Measurements from ENCODE around the gene SARM1.

SARM1 gene

DNA sequence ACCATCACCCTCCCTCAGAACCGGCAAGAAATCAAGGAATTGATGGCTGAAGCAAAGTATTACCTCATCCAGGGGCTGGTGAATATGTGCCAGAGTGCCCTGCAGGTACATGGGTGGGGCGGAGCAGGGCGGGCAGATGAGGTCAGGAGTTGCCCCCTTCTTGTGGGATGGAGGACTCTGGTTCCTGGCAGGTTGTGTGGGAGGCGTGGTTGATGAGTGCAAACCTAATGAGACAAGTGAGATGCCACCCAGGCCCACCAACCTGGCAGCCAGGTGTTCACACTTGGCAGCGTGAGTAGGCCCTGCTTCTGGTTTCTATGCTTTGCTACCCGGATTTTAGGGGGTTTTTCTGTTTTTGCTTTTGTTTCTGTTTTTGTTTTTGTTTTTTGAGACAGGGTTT, 31.1 kb upstream of the SARM1 start:
- FAIRE-seq (no peak), DNase-seq (ENCODE audit: low spot score) (no peak)

DNA sequence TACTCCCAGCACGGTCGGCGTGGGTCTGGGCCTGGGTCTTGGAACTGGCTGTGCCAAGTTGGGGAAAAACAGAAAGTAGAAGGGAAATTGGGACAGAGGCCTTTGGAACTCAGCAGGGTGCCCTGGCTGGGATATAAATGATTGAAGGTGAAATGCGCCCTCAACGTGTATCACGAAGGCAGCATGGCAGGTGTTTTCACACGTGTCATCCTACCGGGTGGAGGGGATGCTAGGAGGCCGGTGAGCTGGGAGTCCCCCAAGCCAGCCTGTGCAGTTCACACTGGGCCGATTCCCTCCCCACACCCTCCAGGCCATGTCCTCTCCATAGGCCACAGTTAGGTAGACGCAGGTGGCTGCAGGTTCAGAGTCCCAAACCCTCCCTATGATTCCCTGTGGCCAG, 30.0 kb upstream of the SARM1 start:
- no peak for DNase-seq (ENCODE audit: low spot score)
- no peak for FAIRE-seq

DNA sequence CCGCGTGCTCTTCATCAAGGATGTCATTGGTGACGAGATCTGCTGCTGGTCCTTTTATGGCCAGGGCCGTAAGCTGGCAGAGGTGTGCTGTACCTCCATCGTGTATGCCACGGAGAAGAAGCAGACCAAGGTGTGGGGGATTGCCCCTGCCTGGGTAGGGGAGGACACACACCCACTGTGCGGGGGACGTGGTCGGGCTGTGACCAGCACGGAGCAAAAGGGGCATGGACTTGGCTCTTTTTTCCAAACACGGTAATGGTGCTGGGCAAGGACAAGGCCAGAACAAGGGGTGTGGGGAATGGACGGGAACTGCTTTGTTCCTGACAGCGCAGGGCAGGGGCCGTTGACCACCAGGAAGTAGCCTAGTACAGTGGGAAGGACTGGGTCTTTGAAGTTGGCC, 29.2 kb upstream of the SARM1 start:
- FAIRE-seq, result peak; percentile 58
- DNase-seq (ENCODE audit: low spot score), result no peak

DNA sequence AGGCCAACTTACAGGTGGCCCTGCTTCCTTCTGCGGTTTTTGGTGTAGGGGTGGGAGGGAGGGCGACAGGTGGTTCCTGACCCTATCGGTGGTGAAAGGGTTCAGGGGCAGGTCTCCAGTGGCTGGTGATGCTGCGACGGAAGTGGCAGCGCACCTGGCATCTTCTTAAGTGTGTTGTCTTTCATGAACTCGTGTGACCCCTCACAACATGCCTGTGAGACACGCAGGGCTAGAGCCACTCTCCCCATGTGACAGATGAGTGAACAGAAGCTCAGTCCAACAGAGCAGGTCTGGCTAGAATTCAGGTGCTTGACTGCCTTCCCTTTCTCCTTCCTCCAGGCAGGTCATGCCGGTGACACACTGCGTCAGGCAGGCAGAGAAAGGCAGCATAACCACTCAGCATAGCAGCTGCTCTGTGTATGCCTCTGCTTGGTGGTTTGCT, 28.0 kb upstream of the SARM1 start:
- DNase-seq (ENCODE audit: low spot score) (no peak), FAIRE-seq (peak; percentile 78)

DNA sequence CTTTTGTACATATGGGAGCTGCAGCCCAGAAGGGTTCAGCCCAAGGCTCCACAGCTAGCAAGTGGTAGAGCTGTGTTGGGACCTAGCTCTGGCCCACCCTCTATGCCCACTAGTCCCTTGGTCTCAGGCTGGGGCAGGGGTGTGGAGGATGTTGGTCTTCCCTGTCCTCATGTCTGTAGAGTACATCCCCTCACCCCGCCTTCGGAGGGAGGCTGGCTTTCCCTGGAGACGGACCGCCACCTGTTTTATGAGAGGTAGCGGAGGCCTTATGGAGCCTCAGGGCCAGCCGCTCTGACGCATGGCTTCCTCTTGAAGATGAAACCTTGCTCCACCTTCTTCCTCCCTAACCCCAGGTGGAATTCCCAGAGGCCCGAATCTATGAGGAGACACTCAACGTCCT, 27.5 kb upstream of the SARM1 start:
- DNase-seq (ENCODE audit: low spot score), result no peak
- FAIRE-seq, result no peak

DNA sequence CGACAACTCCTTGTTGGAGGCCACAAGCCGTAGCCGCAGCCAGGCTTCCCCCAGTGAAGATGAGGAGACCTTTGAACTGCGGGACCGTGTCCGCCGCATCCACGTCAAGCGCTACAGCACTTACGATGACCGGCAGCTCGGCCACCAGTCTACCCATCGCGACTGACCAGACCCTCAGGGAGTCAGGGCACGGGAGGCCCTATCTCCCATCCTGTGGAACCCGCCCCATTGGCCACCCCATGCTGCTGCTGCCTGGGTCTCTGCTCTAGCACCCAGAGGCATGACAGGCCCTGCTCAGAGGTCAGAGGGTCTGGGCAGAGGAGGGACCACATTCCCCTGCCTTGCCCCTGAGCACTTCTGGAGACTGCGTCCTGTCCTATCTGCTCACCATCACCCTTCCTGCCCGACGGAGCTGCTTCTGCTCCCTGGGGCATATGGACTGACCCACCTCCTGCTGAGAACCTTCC, 27.0 kb upstream of the SARM1 start:
- no peak for DNase-seq (ENCODE audit: low spot score)
- no peak for FAIRE-seq

DNA sequence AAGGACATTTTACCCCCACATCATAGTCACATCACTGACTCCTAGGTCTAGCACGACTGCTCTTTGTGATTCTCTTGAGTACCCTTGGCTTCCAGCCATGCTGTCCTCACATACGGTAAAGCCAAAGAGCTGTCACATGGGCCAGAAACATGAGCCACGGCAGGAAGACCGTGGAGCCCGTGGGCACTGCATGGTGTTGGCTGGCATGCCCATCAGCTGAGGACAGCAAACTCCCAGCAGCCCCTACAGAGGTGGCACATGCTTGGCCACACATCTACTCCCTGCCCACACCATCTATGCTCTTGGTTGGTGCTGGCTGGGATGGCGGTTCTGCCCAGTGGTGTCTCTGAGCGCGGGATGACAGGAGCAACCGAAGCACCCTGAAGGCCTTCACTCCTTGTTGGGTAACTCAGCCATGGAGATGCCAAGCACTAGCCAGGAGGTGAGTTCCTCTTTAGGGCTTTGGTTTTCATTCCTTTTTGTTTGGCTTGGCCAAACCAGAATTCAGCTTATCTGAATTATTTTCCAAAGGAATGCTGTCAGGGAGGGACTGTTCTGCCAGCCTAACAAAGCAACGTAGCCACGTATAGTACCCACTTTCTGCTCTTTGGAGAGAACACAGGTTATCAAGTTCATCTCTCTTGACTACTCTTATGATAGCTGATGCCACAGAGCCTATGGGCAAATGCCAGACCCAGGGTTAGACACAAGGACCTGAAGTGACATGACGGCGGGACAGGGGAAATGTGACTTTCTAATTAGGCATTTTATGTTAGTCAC, 25.9 kb upstream of the SARM1 start:
- no peak for FAIRE-seq
- no peak for DNase-seq (ENCODE audit: low spot score)

DNA sequence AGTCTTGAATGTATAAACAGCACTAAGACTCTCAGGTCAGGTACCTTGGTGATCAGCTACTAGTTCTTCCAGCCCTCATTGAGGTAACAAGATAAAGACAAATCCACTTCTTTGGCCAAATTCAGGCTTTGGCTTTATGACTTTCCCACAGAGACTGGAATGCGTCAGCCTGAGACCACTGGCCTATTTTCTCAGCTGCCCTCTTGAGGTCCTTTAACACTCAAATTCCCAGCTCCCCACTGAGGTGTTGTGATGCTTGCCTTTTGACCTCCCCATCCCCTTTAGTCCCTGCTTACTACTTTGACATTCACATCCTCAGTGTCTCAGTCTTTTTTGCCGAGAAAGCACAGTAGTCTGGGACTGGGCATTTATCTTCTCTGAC, 25.3 kb upstream of the SARM1 start:
- DNase-seq (ENCODE audit: low spot score) (no peak), FAIRE-seq (no peak)

DNA sequence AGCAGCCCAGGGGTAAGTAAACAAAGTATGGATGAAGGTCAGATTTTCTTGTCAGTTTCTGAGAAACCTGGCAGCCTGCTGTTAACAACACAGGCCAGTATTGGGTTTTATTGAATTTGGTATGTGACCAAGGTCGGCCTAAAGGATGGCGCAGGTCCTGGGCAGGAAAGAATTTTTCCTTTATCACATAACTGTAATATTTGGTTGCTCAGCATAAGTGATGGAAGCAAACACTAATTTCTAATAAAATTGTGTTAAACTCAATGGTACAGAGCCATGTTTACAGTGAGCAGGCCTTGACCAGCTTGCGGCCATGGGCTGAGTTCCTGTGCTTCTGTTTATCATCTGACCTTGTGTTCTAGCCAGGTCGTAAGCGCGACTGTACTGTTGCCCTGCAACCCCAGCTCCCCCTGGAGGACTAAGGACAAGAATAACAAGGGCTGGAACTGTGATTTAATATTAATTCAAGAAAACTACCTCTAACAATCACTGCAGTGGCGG, 24.7 kb upstream of the SARM1 start:
- FAIRE-seq (no peak), DNase-seq (ENCODE audit: low spot score) (no peak)

DNA sequence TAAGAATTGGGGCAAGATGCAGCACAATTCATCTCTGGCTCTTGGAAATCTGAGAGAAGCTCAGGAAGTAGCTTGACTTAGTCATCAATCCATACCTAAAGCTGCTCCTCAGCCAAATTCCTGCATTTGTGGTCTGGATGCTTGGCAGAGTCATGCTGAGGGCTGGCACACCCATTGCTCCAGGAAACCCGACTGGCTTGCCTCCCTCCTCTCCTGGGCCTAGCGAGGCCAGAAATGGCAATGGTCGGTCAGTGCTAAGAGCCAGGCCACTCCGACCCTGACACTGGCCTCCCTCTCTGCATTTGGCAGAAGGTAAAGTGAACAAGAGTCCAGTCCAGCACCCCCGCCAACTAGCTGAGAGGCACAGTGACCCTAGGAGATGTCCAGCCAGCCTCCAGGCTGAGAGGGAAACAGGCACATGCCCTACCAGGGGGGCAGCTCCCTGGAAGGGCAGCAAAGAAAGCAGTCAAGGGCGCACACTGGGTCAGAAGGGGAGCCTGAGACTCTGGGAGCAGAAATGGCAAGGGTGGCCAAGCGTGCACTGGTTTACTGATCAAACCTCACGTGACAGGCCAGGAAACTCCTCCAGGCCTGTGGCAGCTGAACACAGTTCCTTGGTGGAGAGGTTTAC, 24.1 kb upstream of the SARM1 start:
- FAIRE-seq (no peak), DNase-seq (ENCODE audit: low spot score) (peak; percentile 70)

DNA sequence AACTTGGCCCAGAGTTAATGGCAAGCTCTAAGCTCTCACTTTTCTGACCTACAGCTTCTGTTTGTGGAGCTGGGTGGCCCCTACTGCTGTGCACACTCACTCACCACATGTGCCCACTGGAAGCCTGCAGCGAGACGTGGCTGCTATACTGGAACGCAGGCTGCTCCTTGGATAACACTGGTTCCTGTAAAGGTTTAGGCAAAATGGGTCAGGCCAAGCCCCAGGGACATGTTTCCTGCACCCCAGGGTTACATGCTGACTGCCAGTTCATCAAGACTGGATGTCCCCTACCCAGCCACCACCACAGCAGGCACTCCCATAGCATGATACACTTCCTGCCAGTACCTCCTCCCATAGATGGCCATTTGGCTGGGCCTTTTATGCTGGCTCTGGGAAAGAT, 22.5 kb upstream of the SARM1 start:
- no peak for FAIRE-seq

DNA sequence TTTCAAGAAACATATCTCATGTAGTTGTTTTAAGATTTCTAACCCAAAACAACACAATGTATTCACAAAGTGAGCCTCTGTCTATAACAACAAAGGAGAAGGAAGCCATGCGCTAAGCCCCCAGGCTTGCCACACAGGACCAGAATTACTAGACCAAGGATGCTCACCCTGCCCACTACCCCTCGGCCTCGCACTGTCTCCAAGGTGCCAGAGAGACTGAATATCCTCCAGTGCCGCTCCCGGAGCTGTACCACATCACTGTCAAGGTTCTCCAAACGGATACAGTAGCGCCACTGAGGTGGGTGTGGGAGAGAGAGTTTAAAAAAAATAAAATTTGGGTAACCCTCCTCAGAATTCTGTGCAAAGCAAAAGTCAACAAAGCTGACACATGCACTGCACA, 21.2 kb upstream of the SARM1 start:
- FAIRE-seq, result no peak
- no peak for DNase-seq (ENCODE audit: low spot score)

More for the DNA sequence above, 22.5 kb upstream of the SARM1 start:
- no peak for DNase-seq (ENCODE audit: low spot score)

DNA sequence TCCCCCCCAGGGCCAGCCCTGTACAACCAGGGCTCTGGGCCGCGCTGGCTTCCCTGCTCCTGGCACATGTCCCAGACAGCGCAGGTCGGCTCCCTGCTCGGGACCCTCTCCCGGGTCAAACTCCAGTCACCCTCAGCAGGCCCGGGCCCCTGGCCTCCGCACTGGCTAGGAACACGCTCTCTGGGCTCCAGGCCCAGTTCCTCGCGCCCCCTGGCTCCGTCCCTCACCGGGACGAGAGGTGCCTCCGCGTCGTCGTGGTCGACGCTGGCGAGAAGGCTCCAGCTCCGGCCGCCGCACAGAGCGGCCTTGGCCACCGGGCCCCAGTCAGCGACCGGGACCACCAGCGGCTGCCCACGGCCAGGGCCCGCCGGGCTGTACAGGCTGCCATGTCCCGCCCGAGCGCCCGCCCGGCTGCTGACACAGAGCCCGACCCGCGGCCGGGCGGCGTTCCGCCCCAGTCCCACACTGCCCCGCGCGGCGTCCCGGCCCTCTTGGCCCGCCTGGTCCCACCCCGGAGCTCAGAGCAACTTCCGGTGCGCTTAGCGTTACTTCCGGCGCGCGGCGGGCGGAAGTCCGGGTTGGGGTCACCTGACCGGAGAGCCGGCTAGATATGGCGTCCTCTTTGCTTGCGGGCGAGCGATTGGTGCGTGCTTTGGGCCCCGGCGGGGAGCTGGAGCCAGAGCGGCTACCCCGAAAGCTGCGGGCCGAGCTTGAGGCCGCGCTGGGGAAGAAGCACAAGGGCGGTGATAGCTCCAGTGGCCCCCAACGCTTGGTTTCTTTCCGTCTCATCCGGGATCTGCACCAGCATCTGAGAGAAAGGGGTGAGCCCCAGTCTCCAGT, 14.2 kb upstream of the SARM1 start, which contains the start of gene POLDIP2:
POLDIP2 (minus strand) TSS at position 467 of the 840 bp plus-strand sequence; CDS start at position 388, 79 bp downstream.
- FAIRE-seq (peak; percentile 74), DNase-seq (ENCODE audit: low spot score) (peak; percentile 97)

DNA sequence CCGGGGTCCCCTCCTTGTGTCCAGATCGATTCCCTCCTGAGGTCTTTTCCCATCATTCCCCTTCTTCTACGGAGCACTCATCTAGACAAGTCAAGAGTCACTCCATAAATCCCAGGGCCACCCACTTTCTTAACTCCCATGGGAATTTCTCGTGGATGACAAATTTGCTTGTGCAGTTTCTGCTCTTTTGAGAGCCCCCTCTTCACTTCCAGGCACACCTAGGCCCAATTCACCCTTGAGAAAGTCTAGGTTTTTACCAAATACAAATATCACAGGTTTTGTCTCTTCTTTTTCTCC, 13.6 kb upstream of the SARM1 start:
- FAIRE-seq (no peak), DNase-seq (ENCODE audit: low spot score) (no peak)

DNA sequence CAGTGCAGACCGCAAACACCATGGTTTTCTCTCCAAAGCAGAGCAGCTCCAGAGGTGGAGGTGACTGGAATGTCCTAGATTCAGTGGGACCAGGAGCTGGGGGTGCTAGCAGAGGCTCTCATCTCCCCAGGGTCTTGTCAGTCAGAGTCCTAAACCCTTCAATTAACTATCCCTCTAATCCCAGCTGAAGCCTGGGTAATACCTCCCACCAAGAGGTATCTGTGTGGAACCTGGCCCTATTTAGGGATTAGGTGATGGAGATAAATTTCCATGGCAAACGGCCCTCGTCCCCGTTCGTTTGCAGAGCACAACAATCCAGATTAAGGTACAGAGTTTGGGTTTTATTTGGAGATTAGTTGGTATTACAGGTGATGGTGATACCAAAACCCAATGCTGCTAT, 8.3 kb upstream of the SARM1 start:
- FAIRE-seq (no peak), DNase-seq (ENCODE audit: low spot score) (no peak)

DNA sequence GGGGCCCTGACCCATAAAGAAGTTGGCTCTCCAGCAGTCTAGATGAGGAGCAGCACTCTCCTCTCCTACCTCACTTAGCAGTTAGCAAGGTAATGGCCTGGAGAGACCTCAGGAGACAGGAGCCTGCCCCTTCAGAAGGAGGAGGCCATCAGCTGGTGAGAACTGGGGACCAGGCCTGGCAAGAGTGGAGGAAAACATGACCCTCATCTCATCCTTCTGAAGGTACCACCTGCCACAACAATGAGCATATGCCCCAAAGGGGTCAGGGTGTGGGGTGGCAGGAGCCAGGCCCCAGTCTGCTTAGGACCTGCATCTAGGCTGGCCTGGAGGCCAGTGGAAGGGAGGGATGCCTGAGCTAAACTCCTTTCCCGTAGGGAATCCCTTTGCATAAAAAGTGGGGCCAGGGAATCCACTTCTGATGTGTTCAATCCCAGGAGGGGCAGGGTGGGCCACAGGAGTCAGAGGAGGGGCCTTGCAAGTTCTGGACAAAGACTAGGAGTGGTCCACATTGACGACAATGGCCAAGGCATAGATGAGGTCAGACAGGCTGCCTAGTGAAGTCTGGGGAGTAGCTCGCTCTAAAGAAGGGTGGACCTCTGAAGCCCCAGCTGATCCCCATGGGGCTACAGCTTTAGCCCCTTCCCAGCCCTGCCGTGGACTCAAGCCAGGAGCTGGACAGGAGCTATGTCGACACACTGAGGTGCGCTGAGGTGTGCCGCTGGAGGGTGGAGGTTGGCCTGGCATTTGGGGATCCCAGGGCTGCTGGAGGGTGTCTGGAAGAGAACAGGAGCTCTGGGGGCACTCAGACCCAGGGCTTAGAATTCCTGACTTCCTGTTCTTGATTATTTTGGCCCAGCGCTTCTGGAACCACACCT, 7.5 kb upstream of the SARM1 start:
- FAIRE-seq, result no peak
- no peak for DNase-seq (ENCODE audit: low spot score)

DNA sequence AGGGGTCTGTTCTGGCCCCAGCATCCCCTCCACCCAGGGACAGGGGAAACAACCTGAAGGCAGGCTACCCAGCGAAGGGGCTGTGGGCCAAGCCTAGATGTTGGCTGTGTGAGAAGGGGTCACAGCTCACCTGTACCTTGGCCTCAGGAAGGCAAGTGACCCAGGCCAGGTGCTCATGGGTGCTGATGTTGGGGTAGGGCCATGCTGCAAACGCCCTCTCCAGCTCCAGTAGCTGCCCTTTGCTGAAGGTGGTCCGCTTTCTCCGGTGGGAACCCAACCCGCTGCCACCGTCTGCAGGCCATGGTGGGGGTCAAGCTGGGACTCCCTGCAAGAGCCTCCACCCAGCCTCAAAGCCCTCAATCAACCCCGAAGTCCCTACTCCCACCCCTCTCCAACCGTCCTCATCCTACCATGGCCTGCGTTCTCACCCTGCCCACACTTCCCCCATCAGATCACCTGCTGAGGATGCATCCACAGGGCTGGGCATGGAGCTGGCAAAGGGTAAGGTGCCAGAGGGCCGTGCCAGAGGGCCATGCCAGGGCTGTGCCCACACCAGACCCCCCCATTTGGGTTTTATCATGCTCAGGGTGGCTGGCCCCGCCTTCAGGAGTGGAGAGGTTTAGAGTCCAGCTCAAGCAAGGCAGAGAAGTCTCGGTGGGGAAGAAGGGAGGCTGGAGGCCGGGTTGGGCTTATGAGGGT, 6.7 kb upstream of the SARM1 start, which contains the start of gene SEBOX:
SEBOX (minus strand) TSS at position 535 of the 699 bp plus-strand sequence; CDS start at position 487, 48 bp downstream.
- FAIRE-seq (no peak), DNase-seq (ENCODE audit: low spot score) (no peak)

DNA sequence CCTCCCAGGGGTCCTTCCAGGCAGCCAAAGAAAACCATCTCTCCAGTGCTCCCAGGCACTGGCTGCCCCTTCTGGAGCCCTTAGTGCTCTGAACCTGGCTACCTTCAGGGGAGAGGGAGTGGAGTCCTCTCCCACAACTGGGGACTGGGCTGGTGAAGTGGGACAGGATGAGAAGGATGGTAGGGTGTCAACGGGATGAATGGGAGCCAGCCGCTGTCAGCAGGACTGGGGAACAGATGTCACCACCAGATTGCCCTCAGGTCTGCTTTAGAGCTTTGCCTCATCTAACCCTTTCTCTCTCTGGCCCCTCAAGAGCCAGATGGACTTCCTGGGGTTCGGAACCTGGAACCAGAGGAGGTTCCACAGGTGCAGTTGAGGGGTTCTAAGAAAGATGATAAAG, 6.0 kb upstream of the SARM1 start:
- FAIRE-seq (no peak), DNase-seq (ENCODE audit: low spot score) (no peak)

DNA sequence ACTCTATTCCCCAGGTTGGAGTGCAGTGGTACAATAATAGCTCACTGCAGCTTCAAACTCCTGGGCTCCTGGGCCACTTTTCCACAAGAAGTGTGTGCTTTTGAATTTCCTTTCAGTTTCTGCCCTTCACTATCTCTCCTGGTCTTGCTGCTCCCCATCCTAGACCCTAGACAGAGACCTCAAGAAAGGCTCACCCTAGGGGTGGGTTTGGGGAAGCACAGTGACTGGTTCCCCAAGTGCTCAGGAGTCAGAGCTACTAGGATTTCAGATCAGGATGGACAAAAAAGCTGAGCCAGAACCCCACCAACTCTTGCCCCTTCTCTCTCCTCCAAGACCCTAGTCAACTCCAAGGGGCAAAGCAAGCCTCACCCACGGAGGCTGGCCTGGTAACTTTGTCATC, 4.9 kb upstream of the SARM1 start:
- DNase-seq (ENCODE audit: low spot score) (no peak), FAIRE-seq (no peak)

DNA sequence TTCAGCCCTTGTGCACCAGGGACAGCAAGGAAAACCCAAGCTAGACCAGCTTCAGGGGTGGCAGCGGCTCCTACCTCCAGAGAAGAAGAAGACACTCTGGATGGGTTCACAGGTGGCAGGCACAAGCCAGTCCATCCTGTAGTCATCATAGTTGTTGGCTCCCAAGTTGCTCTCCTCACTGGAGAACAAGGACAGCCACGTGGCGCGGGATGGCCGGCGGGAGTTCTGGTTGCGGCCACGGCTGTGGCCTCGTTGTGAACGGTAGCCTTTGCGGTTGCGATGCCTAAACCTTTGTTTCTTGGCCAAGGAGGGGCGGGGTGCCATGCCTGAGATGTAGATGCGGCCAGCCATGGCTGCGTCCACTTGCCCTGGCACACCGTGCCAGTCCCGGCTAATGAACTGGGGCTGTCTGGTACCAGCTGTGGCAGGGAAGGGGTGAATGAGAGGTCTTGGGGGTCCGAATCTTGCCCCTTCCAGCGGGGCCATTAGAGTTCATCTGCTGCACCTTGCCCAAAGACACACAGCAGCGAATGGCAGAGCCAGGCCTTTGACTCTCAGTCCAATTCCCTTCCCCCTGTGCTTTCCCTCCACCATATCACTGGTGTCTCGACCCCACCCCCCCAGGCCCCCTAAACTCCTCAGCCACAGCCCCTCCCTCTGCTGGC, 3.7 kb upstream of the SARM1 start:
- DNase-seq (ENCODE audit: low spot score) (no peak), FAIRE-seq (no peak)

Measured in urothelium cell line (cell line).